Renal pelvis (tissue), 4 donors: ENCODE results near the gene PHKG2. TPM values are rescaled to one million over a fixed set of nuclear protein-coding genes. Genes with fewer than 3 reads are reported as not detected.

Experiments
- DNase-seq: peaks from one replicate; pipeline ENCODE4 v3.0.0-alpha.2; 2013
- polyA plus RNA-seq, 3 donors: library from polyadenylated mRNA; unstranded; fragments of 120-200 nt; gene quantifications; one replicate each; pipeline ENCODE4 v1.2.1, GENCODE V29; 2013; ENCODE audit not compliant: insufficient read length in 3 of 3

PHKG2 gene
- polyA plus RNA-seq, 3 donors: 28.7 to 44.8 (median 40.7) TPM

DNA sequence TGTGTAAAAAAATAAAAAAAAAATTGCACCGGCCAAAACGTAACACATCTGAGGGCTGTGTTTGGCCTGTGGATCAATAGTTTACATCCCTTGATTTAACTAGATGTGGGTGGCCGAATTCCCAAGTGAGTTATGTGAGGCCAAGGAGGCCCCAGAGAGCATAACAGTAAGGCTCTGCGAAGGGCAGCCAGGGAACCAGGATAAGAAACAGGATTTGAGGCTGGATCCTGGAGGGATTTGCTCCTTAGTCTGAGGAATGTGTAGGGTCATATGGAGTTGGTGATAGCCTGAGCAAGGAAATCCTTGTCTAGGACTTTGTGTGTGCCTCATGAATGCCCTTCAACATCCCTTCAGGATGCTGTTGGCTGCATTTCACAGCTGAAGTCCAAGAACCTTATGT is 2.0 kb downstream of the PHKG2 start:
- DNase-seq: no peak

DNA sequence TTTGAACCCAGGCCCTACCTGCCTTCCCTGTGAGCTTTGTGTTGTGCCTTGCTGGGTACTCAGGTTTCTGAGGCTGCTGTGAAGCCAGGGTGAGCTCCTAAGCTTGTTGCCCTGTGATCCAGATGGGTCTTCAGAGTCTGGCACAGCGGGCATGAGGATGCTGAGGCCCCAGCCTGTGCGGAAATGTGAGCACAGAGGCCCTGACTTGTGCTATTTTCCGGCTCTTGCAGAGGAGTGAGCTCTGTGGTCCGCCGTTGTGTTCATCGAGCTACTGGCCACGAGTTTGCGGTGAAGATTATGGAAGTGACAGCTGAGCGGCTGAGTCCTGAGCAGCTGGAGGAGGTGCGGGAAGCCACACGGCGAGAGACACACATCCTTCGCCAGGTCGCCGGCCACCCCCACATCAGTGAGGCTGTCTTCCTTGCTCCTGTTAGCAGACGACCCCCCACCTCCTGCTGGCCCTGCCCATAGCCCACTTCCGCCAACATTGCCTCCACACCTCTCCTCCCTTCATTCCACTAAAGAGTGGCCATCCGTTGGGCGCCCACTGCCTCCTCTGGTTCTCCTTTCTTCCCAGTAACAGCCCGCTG is 2.7 kb downstream of the PHKG2 start:
- no peak for DNase-seq

DNA sequence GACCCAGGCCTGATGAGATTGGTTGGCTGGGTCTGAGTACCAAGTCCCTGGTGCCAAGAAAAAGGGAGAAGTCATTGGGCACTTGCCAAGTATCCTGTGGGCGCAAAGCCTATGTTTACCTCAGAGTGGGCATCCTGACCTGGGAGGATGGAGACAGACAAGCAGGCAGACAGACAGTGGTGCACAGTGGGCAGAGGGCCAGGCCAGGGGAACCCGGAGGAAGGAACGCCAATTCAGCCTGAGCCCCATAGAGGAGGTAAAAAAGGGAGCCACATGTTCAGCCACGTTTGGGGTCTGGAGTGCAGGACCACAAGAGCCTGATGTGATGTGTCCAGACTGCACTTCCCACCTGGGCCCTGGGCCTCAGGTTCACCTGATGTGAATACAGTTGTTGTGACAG is 5.4 kb downstream of the PHKG2 start:
- no peak for DNase-seq

DNA sequence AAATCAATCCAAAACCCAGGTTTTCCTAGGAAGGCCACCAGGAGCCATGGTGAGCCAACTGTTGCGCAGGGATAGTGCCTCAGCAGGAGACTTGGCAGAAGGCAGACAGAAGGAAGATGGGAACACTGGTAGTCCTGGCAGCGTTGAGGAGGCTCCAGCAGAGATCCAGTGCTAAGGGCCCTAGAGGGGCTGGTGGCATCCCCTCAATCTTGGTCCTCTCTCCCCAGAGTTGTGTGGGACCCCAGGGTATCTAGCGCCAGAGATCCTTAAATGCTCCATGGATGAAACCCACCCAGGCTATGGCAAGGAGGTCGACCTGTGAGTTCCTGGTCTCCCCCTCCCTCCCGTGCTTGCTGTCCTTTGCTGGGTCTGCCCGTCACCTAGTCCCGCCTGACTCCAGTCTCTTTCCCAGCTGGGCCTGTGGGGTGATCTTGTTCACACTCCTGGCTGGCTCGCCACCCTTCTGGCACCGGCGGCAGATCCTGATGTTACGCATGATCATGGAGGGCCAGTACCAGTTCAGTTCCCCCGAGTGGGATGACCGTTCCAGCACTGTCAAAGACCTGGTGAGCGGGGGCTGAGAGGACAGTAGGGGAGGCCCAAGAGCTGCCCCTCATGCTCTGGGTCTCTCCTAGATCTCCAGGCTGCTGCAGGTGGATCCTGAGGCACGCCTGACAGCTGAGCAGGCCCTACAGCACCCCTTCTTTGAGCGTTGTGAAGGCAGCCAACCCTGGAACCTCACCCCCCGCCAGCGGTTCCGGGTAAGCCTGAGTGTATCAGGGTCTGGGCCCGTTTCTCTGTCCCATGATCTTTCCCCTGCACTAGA is 7.9 kb downstream of the PHKG2 start:
- no peak for DNase-seq

DNA sequence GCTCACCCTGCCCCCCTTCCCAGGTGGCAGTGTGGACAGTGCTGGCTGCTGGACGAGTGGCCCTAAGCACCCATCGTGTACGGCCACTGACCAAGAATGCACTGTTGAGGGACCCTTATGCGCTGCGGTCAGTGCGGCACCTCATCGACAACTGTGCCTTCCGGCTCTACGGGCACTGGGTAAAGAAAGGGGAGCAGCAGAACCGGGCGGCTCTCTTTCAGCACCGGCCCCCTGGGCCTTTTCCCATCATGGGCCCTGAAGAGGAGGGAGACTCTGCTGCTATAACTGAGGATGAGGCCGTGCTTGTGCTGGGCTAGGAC is 8.5 kb downstream of the PHKG2 start:
- no peak for DNase-seq

DNA sequence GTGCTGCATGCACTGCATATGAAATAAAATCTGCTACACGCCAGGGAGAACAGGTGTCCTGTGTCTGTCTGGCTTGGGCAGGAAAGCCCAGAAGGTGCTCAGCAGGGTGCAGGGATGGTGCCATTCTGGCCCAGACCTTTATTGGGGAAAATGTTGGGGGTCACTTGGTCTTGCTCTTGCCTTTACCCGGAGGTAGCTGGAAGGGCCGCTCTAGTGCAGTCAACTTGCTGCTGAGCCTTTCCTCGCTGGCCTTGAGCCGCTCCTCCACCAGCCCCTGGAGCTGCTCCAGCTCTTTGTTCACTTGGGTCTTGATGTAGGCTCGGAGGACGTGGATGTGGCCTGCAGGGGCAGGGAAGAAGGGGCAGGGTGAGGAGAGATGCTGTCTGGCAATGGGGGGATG is 9.1 kb downstream of the PHKG2 start:
- no peak for DNase-seq

DNA sequence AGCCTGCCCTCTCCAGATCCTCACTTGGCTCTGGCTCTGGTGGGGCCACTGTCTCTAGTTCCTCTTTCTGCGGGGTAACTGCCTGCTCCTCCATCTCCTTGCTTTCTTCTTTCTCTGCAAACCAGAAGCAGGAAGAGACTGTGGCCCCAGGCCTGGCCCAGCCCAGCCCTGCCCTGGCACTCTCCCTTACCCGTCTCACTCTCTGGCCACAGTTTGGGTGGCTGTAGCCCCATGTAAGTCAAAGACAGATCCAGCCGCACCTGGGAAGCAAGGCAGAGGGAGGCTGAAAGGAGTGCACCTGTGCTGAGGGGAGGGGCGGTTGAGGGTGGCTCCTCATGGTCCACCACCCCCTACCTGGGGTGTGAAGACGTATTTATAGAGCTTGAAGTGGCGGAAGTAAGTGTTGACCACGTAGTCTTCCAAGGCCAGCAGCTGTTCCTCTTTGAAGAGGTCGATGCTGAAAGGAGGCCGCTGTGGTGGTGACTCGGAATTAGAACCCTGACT is 10.8 kb downstream of the PHKG2 start:
- DNase-seq: no peak

DNA sequence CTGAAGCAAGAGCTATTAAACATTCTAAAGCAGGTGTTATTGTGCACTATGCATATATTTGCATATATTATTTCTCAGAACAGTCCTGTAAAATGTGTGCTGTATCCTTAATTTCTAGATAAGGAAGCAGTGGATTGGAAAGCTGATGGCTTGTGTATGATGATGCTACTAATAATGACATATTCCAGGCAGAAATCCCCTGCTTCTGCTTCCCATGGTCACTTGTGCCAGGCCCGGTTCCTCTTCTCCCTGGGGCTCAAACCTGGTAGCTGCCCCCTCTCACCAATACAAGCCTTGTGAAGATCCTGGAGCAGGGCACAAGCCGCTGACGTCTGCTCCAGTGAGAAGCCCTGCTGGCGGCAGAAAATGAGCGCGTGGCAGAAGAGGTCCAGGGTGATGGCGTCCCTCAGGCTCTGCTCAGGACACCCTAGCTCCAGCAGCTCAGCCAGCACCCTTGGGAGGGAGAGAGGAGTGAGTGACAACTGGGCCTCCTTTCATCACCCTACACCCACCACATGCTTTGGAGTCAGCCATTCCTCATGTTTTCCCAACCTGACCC is 11.9 kb downstream of the PHKG2 start:
- DNase-seq: no peak

DNA sequence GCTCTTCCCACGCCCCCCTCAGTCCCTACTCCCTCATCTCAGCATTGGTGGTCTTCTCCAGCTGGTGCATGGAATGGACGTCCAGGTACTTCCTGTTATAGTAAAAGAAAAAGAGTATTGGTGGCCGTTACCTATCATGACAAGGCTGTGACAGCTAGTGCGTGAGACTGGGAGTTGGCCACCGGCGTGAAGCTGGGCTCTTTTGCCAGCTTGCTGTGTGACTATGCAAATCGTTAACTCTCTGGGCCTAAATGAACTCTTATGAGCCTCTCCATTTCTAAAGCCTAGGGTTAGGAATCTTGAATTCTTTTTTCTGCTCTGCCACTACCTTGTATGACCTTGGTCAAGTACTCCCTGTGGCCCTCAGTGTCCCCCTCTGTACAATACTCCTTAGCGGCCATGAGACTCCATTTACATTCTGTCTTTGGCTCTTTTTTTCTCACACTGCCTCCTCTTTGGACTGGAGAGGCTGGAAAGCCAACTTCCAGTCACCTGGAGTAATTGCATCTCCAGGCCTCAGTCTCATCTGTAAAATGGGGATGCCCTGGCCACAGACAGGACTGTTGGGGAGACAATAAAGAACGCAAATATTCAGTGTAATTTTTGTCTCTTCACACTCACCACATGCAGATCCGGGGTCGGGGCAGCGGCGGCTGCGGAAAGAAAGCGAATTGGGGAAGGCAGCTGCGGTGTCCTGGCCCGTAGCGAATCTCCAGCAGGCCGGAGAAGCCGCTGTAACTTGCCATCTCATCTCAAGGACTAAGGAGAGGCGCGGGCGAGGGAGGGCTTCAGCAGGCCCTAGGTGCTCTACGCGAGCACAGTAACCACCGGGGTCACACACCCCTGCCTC is 12.6 kb downstream of the PHKG2 start:
- DNase-seq: no peak

DNA sequence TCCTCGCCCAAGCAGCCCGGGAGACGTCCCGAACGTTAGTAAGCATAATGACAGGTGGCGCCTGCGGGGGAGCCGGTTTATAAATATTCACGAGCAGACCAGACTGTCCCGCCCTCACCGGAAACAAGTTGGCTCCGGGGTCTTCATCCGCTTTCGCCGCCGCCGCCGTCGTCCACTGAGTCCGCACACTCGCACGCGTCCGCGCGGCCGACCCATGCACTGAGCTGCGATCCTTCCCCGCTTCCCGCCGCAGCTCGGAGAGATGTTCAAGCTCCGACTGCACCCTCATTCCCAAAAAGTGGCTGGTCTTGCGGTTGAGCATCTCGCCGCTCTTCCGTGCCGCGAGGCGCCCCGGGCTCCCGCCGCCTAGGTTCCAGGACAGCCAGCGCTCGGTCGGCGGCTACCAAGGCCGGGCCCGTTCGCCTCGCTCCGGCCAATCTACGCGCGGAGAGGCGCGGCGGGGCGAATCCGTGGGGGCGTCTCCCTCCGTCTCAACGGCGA is 13.3 kb downstream of the PHKG2 start:
- DNase-seq: no peak

DNA sequence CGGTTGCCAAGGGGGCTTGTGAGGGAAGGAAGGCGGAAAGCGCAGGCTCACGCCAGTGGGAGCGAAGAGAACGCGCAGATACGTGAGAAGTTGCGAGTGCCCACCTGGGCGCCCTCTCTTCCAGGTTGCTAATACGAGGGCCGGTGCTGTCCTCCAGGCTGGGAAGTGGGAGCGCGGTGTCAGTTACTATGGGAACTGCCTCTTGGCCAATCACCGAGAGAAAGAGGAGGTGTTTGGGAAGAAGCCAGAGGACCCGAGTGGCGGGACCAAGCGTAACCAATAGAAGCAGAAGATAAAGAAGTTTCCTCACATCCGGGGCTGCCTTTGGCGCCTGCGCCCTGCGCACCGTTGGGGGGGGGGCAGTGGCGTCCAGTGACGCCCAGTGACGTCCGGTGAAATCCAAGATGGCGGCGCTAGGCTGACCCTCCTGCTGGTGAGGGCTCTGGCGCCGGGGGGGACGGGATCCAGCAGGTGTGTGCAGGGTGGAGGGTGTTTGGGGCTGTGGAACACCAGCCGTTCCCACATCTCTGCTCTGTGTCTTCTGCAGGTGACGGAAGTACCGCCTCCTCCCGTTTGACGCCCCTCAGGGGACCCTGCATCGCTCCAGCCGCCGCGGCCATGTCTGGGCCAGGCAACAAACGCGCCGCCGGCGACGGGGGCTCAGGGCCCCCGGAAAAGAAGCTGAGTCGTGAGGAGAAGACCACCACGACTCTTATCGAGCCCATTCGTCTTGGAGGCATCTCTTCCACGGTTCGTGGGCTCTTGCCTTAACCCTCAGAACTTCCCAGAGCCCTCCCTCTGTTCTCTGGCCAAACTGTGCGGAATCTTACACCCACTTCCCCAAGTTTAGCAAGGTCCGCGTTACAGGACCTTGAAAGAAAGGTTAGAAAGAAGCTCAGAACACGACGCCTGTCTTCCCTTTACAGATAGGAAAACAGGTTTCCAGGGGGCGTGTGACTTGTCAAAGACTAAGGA is 14.0 kb downstream of the PHKG2 start, which contains the start of the genes CFAP119 and RNF40:
Gene CFAP119, minus strand, starts transcription at position 135 of the 975 bp plus-strand sequence. CDS start 314 bp downstream, outside the sequence.
Gene RNF40, plus strand, starts transcription at position 395 of the 975 bp plus-strand sequence. Its CDS starts 224 bp downstream, at position 619.
- peak; percentile 98 for DNase-seq

DNA sequence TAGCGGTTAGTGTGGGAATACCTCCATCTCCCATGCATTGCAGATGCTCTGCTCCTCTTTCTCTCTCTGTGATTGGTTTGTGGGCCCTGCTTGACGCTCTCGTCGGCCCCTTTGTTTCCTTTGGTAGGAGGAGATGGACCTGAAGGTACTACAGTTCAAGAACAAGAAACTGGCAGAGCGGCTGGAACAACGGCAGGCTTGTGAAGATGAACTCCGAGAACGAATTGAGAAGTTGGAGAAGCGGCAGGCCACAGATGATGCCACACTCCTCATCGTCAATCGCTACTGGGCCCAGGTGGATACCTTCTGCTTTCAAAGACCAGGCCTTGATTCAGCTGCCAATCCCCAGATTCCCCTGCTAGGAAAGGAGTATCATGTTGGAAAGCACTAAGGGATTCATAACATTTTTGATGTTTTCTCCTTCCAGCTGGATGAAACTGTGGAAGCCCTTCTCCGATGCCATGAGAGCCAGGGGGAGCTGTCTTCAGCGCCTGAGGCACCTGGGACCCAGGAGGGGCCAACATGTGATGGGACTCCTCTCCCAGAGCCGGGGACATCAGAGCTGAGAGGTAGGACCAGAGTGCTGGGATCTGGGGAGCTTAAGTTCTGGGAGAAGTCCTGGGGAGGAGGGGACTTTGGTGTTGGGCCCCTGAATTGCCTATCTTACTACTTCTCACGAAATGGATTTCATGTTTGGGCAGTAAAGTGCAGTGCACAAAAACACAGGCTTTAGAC is 14.9 kb downstream of the PHKG2 start:
- no peak for DNase-seq

DNA sequence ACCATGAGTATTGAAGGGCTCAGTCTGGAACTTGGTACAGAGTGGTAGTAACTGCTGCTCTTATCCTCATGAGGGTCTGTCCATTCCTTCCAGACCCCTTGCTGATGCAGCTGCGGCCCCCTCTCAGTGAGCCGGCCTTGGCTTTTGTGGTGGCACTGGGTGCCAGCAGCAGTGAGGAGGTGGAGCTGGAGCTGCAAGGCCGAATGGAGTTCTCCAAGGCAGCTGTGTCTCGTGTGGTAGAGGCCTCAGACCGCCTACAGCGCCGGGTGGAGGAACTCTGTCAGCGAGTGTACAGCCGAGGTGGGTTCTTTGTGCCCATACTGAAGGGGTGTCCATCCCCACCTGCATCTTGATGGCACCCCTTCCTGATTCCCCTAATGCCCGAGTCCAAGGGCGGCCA is 15.9 kb downstream of the PHKG2 start:
- no peak for DNase-seq

DNA sequence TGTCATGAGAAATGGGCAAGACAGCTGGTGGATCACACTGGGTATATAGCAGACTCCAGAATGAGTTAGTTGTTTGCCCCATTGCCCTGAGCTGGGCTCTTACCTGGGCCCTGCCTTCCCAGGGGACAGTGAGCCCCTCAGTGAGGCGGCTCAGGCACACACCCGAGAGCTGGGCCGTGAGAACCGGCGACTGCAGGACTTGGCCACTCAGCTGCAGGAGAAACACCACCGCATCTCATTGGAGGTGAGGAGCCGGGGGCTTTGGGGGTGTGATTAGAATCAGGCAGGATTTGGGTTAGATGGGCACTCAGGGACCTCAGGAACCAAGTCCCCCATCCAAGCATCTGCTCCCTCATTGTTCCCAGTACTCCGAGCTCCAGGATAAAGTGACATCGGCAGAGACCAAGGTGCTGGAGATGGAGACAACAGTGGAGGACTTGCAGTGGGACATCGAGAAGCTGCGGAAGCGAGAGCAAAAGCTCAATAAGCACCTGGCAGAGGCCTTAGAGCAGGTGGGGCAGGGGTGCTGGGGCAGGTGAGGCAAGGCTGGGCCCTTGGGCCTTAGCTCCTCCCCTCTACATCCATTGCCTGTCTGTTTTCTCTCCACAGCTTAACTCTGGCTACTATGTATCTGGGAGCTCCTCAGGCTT is 16.7 kb downstream of the PHKG2 start:
- DNase-seq: no peak

DNA sequence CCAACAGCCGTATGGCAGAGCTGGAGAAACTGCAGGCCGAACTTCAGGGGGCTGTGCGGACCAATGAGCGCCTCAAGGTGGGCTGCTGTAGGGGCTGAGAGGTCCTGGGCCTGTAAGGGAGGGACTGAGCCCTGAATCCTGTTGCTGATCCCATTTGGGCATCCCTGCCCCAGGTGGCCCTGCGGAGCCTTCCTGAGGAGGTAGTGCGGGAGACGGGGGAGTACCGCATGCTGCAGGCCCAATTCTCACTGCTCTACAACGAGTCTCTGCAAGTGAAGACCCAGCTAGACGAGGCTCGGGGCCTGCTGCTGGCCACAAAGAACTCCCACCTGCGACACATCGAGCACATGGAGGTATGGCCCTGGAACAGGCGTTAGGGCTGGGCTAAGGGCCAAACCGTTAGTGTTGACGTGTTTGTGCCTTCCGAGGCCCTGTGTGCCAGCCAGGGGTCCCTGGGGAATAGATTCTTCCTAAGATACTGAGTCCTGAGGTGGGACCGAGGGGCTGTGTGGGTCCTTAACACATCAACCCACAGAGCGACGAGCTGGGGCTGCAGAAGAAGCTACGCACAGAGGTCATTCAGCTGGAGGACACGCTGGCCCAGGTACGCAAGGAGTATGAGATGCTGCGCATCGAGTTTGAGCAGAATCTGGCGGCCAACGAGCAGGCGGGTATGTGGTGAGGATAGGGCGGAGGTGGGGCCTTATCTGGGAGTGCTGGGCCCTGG is 18.1 kb downstream of the PHKG2 start:
- DNase-seq: no peak

DNA sequence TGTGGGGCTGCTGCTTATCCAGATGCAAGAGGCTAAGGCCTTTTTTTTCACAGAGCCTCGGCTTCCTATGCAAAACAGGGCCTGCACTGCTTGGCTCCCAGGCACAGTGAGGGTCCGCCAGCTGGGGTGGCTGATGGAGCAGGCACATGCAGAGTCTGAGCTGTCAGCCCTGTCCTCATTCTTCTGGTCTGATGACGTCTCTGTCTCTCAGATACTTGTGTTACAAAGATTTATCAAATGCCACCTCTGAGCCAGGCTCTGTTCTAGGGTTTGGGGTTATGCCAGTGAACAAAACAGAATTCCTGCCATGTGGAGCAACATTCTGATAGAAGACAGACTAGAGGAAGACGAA is 18.7 kb downstream of the PHKG2 start:
- no peak for DNase-seq

DNA sequence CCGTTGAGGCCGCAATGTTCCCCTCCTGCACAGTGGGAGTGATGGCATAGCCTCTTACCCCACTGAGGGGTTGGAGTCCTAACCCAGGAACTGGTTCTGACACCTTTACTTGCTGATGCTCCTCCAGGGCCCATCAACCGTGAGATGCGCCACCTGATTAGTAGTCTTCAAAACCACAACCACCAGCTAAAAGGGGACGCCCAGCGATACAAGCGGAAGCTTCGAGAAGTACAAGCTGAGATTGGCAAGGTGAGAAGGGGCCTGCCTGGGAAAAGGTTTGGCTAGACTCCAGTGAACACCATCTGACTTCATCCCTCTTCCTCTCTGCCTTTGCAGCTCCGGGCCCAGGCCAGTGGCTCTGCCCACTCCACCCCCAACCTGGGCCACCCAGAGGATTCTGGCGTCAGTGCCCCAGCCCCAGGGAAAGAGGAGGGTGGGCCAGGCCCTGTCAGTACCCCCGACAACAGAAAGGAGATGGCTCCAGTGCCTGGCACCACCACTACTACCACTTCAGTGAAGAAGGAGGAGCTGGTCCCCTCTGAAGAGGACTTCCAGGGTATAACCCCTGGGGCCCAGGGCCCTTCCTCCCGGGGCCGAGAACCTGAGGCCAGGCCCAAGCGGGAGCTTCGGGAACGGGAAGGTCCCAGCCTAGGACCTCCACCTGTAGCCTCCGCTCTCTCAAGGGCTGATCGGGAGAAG is 19.7 kb downstream of the PHKG2 start:
- no peak for DNase-seq

DNA sequence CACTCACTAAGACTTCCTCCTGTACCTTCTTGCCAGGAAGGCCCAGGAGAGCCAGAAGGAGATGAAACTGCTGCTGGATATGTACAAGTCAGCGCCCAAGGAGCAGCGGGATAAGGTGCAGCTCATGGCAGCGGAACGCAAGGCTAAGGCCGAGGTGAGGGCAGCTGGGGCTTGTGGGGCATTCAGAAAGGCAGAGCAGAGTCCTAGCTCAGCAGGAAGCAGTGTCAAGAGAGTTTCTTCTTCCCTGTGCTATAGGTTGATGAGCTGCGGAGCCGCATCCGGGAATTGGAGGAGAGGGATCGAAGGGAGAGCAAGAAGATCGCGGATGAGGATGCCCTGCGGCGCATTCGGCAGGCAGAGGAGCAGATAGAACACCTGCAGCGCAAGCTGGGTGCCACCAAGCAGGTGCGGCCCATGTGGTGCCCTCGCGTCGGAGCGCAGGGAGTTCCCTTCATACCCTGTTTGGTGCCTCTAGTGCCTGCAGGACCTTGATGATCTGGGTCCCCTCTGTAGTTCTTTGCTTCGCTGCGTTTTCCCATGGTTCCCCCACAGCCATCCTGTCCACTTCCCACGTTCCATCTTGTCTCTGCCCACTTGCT is 20.5 kb downstream of the PHKG2 start:
- no peak for DNase-seq
